PC-9 (cell line): ENCODE data around the gene ELL2. TPM values are rescaled to one million over a fixed set of nuclear protein-coding genes. Genes with fewer than 3 reads are reported as not detected.

Experiments used
- BruUV-seq: library from RNA; stranded (reverse); fragments of 400-500 nt; replicated peaks from 2 replicates; lab custom pipeline; 2021; lab: Mats Ljungman, UMichigan
- CTCF ChIA-PET: fragments of 300-600 bp; sonication (Branson Sonifier 250); formaldehyde crosslinking; loops from one replicate; lab custom pipeline; 2022; ENCODE audit warnings: antibody characterized with exemption; lab: Charles Lee
- POLR2A ChIA-PET: fragments of 300-600 bp; sonication (Branson Sonifier 250); formaldehyde crosslinking; loops from one replicate; lab custom pipeline; 2022; ENCODE audit warnings: antibody characterized with exemption; ENCODE audit not compliant: unreplicated experiment; lab: Charles Lee
- DNase-seq, 2 experiments: peaks; one replicate each; pipeline versions ENCODE4 v3.0.0 to v3.0.0-alpha.2; 2015 to 2022; ENCODE audit warnings: mixed read lengths in 1 of 2
- H2AFZ ChIP-seq: fragments of 200-600 bp; sonication (generic); 2 replicates; pipeline ENCODE4 v1.8.1; 2017; ENCODE audit warnings: antibody characterized with exemption
- H3F3A ChIP-seq: fragments of 200-600 bp; sonication (generic); 2 replicates; pipeline ENCODE4 v1.8.1; 2017; ENCODE audit warnings: antibody characterized with exemption, mild to moderate bottlenecking, low read depth; ENCODE audit not compliant: insufficient read depth
- H3K27ac ChIP-seq: fragments of 200-600 bp; sonication (generic); 2 replicates; pipeline ENCODE4 v1.6.1; 2016; ENCODE audit warnings: mixed run types
- H3K27me3 ChIP-seq: fragments of 200-600 bp; sonication (generic); 2 replicates; pipeline ENCODE4 v1.6.1; 2016; ENCODE audit warnings: low read depth, mixed run types; ENCODE audit not compliant: insufficient read depth
- H3K36me3 ChIP-seq: fragments of 200-600 bp; sonication (generic); 2 replicates; pipeline ENCODE4 v1.6.1; 2016; ENCODE audit warnings: low read depth, mixed run types
- H3K4me1 ChIP-seq: fragments of 200-600 bp; sonication (generic); replicated peaks from 2 replicates; pipeline ENCODE4 v1.6.1; 2016; ENCODE audit warnings: mixed run types; ENCODE audit not compliant: insufficient read depth
- H3K4me2 ChIP-seq: fragments of 200-600 bp; sonication (generic); 2 replicates; pipeline ENCODE4 v1.6.1; 2017; ENCODE audit warnings: mixed run types
- H3K4me3 ChIP-seq: fragments of 200-600 bp; sonication (generic); 2 replicates; pipeline ENCODE4 v1.6.1; 2016; ENCODE audit warnings: mixed run types
- H3K79me2 ChIP-seq: fragments of 200-600 bp; sonication (generic); 2 replicates; pipeline ENCODE4 v1.6.1; 2017; ENCODE audit warnings: low read depth, mixed run types
- H3K9me2 ChIP-seq: fragments of 200-600 bp; sonication (generic); 2 replicates; pipeline ENCODE4 v1.8.1; 2017; ENCODE audit warnings: mild to moderate bottlenecking; ENCODE audit not compliant: insufficient read depth
- H3K9me3 ChIP-seq: fragments of 200-600 bp; sonication (generic); 2 replicates; pipeline ENCODE4 v1.8.1; 2016; ENCODE audit warnings: low read depth; ENCODE audit not compliant: insufficient read depth
- H4K20me1 ChIP-seq: fragments of 200-600 bp; sonication (generic); 2 replicates; pipeline ENCODE4 v1.8.1; 2017; ENCODE audit not compliant: insufficient read depth
- CTCF ChIP-seq: fragments of 200-600 bp; sonication (generic); conservative IDR thresholded peaks from 2 replicates; pipeline ENCODE4 v1.6.1; 2017; ENCODE audit warnings: mixed run types, antibody characterized with exemption, mild to moderate bottlenecking, moderate library complexity
- EZH2 ChIP-seq: fragments of 200-600 bp; sonication (generic); IDR thresholded peaks from 2 replicates; pipeline ENCODE4 v1.8.0; 2017; ENCODE audit warnings: antibody characterized with exemption, low read depth
- intact Hi-C: fragments of 100-400 bp; cut with micrococcal nuclease; formaldehyde crosslinking; loops from one replicate; pipeline ENCODE4 v1.10.0; 2022; ENCODE audit not compliant: unreplicated experiment
- total RNA-seq: library from RNA; stranded (reverse); gene quantifications from 2 replicates; pipeline ENCODE4 v1.2.3, GENCODE V29; 2021

Gene ELL2
- total RNA-seq, 1 experiment from 2014 or later = 25.5 TPM

- H3K9me3 ChIP-seq = no peaks in the 10 kb centered on the region
- TSS peak; percentile 97 for BruUV-seq
- H3K79me2 ChIP-seq = peaks cover 37% of the 10 kb centered on the region
- H3K27ac ChIP-seq = peak overlapping the region; percentile 76
- POLR2A ChIA-PET = interaction anchor here (0.7 kb wide), 2 partner anchors 54 to 118 kb away, joined by 3 to 5 read pairs; no protein-coding TSS in a partner anchor
- H3K4me1 ChIP-seq = peaks cover 51% of the 10 kb centered on the region
- peak overlapping the region; percentile 90 for H3K4me2 ChIP-seq
- TF ChIP-seq EZH2 = no peak
- no peak for TF ChIP-seq CTCF
- CTCF ChIA-PET = interaction anchor here (0.7 kb wide), 1 partner anchor 24 kb away, joined by 3 read pairs; no protein-coding TSS in a partner anchor
- peaks cover 6% of the 10 kb centered on the region; the same call in 1 of the 2 replicates for H4K20me1 ChIP-seq
- H3K27me3 ChIP-seq = no peaks in the 10 kb centered on the region
- H3K4me3 ChIP-seq = peak overlapping the region; percentile 65
- DNase-seq = no peak
- no peaks in the 10 kb centered on the region for H3K9me2 ChIP-seq
- peaks cover 8% of the 10 kb centered on the region for H3F3A ChIP-seq
- intact Hi-C loops = loop anchor here (1.0 to 10.0 kb wide), 5 partner anchors 80 to 318 kb away; partner anchors contain the start of gene RFESD
- peak overlapping the region; percentile 45 for H2AFZ ChIP-seq
- H3K36me3 ChIP-seq = no peaks in the 10 kb centered on the region
These were observed 773 bp upstream of the ELL2 start for GRCh38 chr5:95962475-95962773.

- Histone ChIP-seq H3K4me2 (peak overlapping the region; percentile 90), H3K27ac (peak overlapping the region; percentile 76), H2AFZ (peak overlapping the region; percentile 87), H3F3A (peaks cover 8% of the 10 kb centered on the region), H3K79me2 (peaks cover 52% of the 10 kb centered on the region), H3K36me3 (no peaks in the 10 kb centered on the region), H3K9me2 (no peaks in the 10 kb centered on the region), H3K27me3 (no peaks in the 10 kb centered on the region), H3K9me3 (no peaks in the 10 kb centered on the region), H3K4me1 (peaks cover 61% of the 10 kb centered on the region), H4K20me1 (peaks cover 8% of the 10 kb centered on the region; the same call in 1 of the 2 replicates), H3K4me3 (peak overlapping the region; percentile 65)
- TF ChIP-seq EZH2 (no peak), CTCF (peak; percentile 70)
- ChIA-PET CTCF (interaction anchor here (0.7 kb wide), 1 partner anchor 374 kb away, joined by 3 read pairs; no protein-coding TSS in a partner anchor), POLR2A (interaction anchor here (0.6 kb wide), 1 partner anchor 120 kb away, joined by 4 read pairs; no protein-coding TSS in a partner anchor)
- no TSS peak for BruUV-seq
- intact Hi-C loops = loop anchor here (1.0 to 10.0 kb wide), 4 partner anchors 79 to 375 kb away; partner anchors contain the start of gene RFESD
- peak; percentile 60 to 83 for DNase-seq
These were observed 709 bp downstream of the ELL2 start for GRCh38 chr5:95960667-95961616.

GRCh38 chr5:95959888-95960666 is 1.6 kb downstream of the ELL2 start:
- no peak for TF ChIP-seq EZH2
- no peak for TF ChIP-seq CTCF
- H3F3A ChIP-seq = peaks cover 8% of the 10 kb centered on the region
- no peaks in the 10 kb centered on the region for H3K9me2 ChIP-seq
- intact Hi-C loops = loop anchor here (5.0 to 10.0 kb wide), 3 partner anchors 68 to 315 kb away; partner anchors contain the start of gene RFESD
- peak in 1 of 2 experiments; percentile 22 for DNase-seq
- peak overlapping the region; percentile 87 for H2AFZ ChIP-seq
- CTCF ChIA-PET = interaction anchor here (0.6 to 1.0 kb wide), 2 partner anchors 257 to 376 kb away, joined by 3 to 6 read pairs; no protein-coding TSS in a partner anchor
- H3K4me1 ChIP-seq = peaks cover 55% of the 10 kb centered on the region
- H3K4me3 ChIP-seq = peak overlapping the region; percentile 65
- BruUV-seq = TSS peak; percentile 33
- H3K27me3 ChIP-seq = no peaks in the 10 kb centered on the region
- no peaks in the 10 kb centered on the region for H3K9me3 ChIP-seq
- H3K4me2 ChIP-seq = peak overlapping the region; percentile 90
- H3K79me2 ChIP-seq = peaks cover 60% of the 10 kb centered on the region
- H3K27ac ChIP-seq = peak overlapping the region; percentile 76
- H4K20me1 ChIP-seq = peaks cover 8% of the 10 kb centered on the region; the same call in 1 of the 2 replicates
- POLR2A ChIA-PET = interaction anchor here (0.6 kb wide), 1 partner anchor 121 kb away, joined by 4 read pairs; no protein-coding TSS in a partner anchor
- peaks cover 4% of the 10 kb centered on the region for H3K36me3 ChIP-seq
